HCT116 (cell line): ENCODE measurements around the gene SMOC1.

ENCODE experiments used
- CBX3 ChIP-seq: IDR thresholded peaks from 2 replicates; pipeline ENCODE4 v1.6.1; 2012; ENCODE audit warnings: low read depth
- EZH2 ChIP-seq: fragments of 200-600 bp; sonication (generic); IDR thresholded peaks from 2 replicates; pipeline ENCODE4 v1.6.1; 2017; ENCODE audit warnings: antibody characterized with exemption, mixed run types
- FOSL1 ChIP-seq: IDR thresholded peaks from 2 replicates; pipeline ENCODE4 v1.6.1; 2012; ENCODE audit warnings: low read depth
- JUND ChIP-seq: IDR thresholded peaks from 2 replicates; pipeline ENCODE4 v1.6.1; 2012
- SIN3A ChIP-seq: IDR thresholded peaks from 2 replicates; pipeline ENCODE4 v1.6.1; 2012; ENCODE audit warnings: low read depth
- SP1 ChIP-seq: IDR thresholded peaks from 2 replicates; pipeline ENCODE4 v1.6.1; 2012; ENCODE audit warnings: low read depth
- SRF ChIP-seq: IDR thresholded peaks from 2 replicates; pipeline ENCODE4 v1.6.1; 2012; ENCODE audit warnings: low read depth
- ZNF274 ChIP-seq: fragments of 200-500 bp; sonication (Bioruptor generic); IDR thresholded peaks from 2 replicates; pipeline ENCODE4 v1.6.1; 2014; ENCODE audit warnings: mild to moderate bottlenecking, low read depth, low read length, inconsistent platforms
- TF ChIP-seq, protein P1 (sequence below), 3 experiments: fragments of 200-600 bp in 1 of 3; sonication (generic) in 1 of 3; IDR thresholded peaks in 2 of 3; conservative IDR thresholded peaks in 1 of 3; 2 replicates each; pipeline ENCODE4 v1.5.1; 2012 to 2017; ENCODE audit warnings: low read depth in 2 of 3, low read length in 2 of 3, antibody characterized with exemption in 1 of 3, borderline replicate concordance in 1 of 3, control low read depth in 1 of 3, mild to moderate bottlenecking in 1 of 3, mixed read lengths in 1 of 3, mixed run types in 1 of 3, moderate library complexity in 1 of 3; ENCODE audit not compliant: insufficient read depth in 1 of 3

DNA sequence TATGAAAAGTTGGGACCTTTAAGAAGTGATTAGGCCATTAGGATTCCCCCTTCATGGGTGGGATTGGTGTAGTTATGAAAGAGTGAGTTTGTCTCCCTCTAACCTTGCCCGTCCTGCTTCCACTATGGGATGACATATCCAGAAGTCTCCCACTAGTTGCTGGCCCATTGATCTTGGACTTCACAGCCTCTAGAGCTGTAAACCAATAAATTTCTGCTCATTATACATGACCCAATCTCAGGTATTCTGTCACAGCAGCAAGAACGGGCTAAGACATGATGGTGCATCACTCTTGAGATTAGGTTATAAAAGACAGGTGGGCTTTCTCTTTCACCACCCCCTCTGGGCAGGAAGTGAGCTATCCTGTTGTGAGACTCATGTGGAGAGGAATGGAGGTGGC lies 8.6 kb upstream of the SMOC1 start:
- TF ChIP-seq, protein P1, sequence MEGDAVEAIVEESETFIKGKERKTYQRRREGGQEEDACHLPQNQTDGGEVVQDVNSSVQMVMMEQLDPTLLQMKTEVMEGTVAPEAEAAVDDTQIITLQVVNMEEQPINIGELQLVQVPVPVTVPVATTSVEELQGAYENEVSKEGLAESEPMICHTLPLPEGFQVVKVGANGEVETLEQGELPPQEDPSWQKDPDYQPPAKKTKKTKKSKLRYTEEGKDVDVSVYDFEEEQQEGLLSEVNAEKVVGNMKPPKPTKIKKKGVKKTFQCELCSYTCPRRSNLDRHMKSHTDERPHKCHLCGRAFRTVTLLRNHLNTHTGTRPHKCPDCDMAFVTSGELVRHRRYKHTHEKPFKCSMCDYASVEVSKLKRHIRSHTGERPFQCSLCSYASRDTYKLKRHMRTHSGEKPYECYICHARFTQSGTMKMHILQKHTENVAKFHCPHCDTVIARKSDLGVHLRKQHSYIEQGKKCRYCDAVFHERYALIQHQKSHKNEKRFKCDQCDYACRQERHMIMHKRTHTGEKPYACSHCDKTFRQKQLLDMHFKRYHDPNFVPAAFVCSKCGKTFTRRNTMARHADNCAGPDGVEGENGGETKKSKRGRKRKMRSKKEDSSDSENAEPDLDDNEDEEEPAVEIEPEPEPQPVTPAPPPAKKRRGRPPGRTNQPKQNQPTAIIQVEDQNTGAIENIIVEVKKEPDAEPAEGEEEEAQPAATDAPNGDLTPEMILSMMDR (IDR thresholded peaks at IDR 0.05 in 2 of 3, conservative IDR thresholded peaks at IDR 0.05 in 1 of 3; ENCODE audit: borderline replicate concordance in 1 of 3, insufficient read depth in 1 of 3, low read depth in 2 of 3, low read length in 2 of 3) = no peak
- TF ChIP-seq ZNF274 (no peak), SRF (no peak), CBX3 (no peak), JUND (no peak), SIN3A (no peak), EZH2 (no peak), SP1 (no peak), FOSL1 (no peak)
